GM19452 (cell line): ENCODE measurements around the gene ETV1.

Experiments used
- ATAC-seq: cut with Tn5 transposase; IDR thresholded peaks from one replicate; pipeline ENCODE4 v1.9.1; 2021; ENCODE audit not compliant: unreplicated experiment

ETV1 gene

DNA sequence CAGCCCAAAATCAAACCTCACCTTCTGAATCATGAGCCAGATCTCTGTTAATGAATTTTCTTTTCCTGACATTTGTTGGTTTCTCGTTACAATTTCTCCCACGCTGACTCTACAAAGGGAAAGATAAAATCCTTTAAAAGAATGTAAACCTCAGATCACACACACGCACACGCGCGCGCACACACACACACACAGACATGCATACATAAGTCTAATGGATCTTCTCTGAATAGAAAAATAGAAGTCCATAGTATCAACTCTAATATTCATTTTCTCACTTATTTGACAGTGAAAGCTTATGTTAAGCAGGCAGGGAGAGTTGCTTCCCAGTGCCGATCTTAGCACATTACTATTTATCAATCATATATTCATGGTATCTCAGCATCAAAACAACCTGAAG is 1.4 kb downstream of the ETV1 start:
- no peak for ATAC-seq

DNA sequence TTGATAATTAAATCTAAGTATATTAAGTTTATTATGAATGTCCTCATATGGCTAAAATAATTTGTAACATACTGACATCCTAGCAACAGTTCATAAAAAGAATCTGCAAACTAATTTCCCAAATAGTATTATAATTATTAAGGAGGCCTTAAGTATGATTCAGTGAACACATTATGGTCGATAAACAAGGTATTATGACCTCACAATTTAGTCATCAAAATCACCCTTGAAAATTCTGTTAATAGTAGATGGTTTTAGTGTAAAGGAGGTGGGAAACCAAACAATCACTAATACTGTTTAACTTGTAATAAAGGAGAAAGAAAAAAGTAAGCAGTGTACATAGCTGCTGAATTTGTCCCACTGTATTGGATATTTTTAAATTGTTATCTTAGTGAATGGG is 2.1 kb downstream of the ETV1 start:
- ATAC-seq, result no peak

DNA sequence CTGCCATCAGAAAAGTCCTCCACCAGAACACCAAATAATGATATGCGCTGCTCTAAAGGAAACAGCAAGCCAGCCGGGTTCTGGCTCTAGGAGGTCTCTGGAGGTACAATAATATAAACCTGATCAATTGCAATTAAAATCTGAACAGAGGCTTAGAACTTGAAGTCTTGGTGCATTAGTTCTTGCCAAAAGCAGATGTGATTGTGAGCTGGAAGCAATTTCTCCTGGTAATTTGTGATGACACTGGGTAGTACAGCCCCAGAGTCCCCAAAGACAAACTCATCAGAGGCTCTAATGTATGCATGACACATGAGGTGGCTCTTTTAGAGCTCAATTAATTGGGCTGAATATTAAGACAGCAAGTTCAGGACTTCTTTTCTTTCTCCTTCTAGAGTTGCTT is 3.3 kb downstream of the ETV1 start:
- no peak for ATAC-seq

DNA sequence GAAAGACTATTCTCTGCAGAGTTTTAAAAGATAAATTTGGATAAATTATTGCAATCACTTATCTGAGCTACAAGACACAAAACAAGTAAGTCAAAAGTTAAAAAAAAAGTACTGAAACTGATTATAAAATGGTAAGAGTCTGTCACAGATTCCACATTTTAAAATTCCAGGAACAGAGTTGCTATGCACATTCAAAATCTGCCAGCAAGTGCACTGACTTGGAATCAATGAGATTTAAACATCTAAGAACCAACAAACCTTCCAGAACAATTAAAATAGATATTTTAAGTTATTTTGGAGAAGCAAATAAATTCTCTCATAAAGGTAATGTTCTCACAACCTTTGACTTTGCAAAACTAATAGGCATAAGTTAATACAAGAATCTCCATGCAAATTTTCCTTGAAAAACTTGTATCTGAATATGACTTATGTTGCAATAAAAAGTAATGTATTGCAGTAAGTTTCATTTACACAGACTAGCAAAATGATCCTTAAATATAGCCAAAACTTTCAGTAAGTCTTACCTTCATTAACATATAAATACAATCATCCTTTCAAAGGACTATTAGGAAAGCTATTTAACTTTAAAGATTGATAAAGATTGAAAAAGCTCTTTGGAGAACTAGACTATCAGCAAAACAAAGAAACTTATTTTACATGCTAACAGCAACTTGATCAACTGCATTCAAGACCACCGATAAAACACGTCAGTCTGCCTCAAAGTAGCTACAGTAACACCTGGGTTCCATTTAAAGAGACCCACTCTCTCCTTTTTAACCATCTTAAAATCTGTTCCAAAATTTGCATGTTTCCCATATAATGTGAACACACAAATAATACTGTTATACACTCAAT is 4.4 kb downstream of the ETV1 start:
- ATAC-seq, result no peak

DNA sequence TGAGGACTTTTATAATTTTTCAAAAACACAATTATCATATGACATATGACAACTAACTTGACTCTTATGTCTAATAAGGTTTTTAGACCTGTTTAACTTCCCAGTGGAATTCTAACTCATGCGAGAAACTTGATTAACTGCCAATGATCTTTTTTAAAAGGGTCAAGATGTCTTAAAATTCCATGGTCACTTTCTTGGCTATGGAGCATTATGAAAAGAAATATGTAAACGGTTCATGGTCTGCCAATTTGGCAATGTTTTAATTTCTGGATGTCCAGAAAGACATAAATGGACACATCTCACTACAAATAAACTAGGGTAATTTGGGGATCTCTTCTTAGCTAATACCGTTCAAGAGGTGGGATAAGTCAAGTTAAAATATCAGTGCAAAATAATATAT is 5.4 kb downstream of the ETV1 start:
- ATAC-seq, result no peak

DNA sequence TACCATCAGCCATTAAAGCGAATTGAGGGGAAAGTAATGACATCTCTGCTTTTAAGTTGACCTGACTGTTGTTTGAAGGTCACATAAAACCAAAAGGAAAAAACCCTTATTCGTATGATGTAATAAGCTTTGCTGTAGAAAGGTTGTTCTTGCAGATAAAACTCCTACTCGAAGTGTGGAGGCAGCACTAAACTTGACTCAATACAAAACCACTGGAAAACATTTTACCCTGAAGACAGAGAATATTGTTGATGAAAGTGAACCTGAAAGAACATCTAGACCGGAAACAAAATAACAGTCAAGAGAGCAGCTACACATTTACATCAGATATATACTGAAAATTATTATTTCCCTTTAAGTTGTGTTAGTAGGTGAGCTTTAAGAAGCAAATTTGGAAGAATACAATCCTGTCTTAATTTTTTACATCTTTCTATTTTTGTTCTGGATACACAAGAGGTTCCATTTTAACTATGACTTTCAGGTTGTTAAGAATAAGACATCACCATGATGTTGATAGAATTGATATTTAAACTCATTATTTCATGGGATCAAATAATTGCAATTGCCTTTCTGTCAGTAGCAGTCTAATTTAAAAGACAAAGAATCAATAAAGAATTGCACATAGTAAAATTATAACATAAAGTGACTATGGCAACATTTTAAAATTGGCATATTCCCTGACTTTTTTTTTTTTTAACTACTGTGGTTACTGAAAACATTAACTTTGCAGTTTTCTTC is 6.4 kb downstream of the ETV1 start:
- ATAC-seq, result no peak

DNA sequence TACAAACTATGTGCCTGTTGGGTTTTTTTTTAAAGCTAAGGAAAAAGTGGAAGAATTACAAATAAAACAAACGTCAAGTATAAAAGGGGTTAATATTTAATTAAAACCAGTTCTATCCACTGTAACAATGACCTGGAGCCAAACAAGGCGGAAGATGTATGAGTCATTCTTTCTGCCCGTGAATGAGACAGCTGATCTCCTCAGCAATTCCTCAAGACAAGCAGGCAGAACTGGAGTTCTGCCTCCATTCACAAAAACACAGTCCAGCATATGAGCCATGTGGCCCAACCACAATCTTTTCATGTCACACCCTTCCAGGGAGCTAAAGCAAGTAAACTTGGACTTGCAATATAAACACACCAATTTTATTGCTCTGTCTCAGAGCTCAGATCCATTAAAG is 8.4 kb downstream of the ETV1 start:
- ATAC-seq, result no peak

DNA sequence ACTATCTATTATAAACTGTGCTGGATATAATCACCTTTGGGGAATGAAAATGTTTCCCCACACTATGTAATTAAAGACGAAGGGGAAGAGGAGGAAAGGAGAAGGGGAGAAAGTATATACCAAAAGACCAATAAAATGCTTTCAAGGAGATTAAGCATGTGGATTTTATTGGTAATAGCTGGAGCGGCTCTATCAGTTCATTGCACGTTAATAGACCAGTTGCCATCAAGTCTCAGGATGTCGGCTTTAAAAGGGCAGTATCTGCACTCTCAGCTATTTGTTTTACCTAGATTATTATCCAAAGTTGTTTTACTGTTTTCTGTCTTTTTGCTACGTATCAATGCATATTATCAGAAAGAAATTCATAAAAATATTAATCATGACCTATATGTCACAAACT is 9.0 kb downstream of the ETV1 start:
- no peak for ATAC-seq

DNA sequence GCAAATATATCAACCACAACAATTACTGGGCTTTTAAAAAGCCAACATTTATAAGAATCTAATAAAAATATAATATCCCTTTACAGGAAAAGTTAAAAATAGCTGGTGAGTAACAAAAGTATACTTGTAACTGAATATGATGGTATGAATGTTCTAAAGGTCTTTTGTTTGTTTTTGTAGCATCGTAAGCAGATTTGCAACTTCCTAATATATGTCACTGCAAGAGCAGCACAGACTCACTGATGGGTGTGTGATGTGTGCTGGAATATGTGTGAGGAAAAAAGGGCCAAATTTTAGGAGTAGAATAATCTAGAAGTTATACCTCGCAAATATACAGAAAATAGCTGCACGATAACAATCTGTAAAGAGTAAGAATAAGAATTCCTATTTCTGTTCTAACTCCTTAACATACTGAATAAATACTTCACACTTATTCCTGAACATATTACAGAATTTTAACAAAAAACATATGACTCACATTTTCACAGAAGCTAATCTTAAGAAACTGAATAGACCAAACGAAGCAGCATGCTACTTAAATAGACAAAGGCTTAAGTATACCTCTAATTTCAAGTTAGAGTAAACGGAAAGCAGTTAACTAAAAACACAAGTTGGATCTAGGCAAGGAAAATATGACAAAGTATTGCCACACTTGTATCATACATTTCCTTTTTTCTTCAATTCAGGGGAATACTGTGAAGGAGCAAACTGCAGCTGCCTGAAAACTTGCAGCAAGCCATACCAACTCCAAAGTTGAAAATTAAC is 9.6 kb downstream of the ETV1 start:
- ATAC-seq, result no peak

DNA sequence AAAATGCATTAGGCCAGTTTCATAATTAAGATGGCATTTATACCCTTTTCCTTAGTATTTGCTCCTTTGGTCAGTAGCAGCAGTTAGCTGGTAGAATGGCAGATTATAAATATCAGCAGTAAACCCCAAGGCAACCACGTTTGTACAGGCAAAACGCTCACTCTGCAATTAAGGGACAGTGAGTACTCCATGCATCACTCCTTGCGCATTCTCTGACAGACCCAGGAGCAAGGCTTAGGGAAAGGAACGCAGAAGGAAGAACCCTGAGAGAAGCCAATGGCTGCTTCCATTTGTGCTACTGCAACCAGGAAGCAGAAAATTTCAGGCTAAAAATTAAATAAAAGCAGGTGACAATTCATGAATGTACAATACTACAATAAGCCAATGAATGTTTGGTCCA is 12.9 kb downstream of the ETV1 start:
- no peak for ATAC-seq

DNA sequence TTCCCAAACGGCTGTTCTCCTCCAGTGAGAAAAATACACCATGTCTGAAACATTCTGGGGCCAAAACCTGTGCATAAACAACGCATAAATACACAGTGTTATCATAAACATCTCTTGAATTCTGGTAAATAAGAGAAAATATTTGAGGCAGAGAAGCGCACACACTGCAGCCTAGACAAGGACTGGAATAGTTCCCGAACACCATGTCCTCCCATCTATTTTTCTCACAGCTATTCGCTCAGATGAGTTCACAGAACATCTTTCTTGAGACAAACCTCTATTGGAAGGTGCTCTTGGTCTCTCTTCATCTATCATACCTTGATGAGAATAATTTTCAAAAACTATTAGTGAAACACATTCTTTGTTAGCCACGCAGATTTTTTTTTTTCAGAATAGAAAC is 24.4 kb downstream of the ETV1 start:
- no peak for ATAC-seq

DNA sequence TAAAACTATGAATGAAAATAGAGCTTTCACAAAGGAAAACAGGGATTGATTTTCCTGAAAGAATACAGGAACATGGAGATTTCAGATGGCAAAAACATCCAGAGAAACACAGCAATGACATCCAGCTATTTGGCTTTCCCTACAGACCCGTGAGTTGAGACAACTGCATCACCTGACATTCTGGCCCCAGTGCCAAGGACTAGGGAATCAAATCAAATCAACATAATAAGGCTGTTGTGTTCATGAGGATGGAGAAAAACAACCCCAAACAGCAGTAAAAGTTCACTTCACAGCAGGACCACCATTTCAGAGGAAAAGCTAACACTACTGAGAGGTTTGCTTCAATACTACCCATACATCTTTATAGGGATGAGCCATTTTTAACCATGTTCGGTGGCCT is 25.5 kb downstream of the ETV1 start:
- ATAC-seq, result no peak

DNA sequence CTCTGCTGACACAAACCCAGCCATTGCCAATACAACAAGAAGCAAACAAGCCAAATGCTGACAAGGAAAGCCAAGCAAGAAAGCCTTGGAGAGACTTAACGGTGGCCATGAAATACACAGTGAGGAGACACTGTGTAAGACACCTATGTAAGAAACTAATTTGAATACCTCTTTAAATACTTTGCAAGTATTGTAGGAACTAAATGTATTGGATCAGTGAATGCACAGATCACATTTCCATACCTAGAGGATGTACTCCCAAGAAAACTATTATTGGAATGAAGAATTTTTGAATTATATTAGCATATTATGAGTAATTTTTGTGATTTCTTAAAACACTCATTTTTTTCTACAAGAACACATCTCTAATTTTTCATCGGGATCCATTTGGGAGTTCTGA is 34.0 kb downstream of the ETV1 start:
- no peak for ATAC-seq

DNA sequence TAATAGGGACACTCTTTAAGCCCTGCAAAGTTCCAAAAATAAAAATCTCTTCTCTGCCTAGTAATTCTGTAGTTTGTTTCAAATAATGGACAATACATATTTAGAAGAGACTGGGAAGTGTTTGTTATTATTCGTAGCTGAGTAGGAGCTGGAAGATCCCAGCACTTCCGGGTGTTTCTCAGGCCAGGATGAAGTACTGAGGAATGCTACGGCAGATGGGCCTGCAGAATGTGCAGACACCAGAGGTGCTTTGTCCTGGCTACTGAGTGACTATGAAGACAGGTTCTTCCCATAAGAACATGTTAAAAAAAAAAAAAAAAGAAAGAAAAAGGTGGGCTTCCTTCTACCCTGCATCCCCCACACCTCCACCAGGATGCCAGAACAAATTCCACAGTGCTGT is 36.1 kb downstream of the ETV1 start:
- no peak for ATAC-seq

DNA sequence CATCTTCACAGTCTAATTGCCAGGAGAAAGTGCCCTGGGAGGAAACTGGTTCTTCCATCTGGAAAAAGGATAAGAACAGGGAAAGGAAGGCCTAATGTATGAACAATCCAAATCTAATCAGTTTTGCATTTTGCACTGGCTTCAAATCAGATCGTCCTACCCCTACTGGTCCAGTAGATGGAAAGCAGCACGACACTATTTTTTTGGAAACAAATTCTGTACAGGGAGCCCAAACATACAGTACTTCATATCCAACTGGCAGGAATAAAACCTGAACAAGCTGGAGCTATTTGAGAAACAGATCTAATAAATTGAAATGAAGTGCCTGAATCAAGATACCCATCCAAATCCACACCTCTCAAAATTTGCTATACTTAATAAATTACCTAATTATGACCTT is 36.5 kb downstream of the ETV1 start:
- ATAC-seq, result no peak

DNA sequence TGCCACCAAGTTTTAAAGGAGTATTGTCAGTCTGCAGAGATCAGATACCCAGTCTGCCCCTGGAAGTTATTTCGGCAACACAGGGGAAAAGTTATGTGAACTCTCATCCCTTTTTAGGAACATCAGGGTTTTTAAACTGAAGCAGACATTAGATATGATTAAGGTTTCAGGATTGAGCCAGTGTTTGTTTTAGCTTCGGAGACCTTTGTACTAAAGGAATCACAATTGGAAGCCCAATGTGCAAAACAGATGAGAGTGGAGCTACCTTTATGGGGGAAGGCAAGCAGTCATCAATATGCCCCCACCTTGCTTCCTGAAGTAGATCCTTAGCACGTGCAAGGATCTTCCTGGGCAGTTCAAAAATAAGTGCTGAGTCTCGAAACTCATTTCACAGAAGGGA is 39.5 kb downstream of the ETV1 start:
- ATAC-seq, result no peak

DNA sequence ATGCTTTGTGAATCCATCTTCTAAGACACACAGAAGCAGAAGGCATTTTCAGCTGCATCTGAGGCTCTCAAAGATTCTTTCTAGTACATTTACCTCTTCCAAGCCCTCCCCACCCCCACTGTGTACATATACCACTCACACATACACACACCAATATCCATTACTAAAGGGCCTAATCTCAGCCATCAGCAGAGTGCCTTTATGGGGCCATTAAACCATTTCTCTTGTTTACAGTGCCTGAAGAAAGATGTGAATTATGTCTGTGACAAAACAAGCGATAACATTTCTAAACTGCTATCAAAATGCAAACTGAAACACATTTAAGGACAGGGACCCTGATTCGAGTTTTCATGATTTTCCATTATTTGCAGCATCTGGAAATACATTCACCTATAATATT is 40.0 kb downstream of the ETV1 start:
- no peak for ATAC-seq

DNA sequence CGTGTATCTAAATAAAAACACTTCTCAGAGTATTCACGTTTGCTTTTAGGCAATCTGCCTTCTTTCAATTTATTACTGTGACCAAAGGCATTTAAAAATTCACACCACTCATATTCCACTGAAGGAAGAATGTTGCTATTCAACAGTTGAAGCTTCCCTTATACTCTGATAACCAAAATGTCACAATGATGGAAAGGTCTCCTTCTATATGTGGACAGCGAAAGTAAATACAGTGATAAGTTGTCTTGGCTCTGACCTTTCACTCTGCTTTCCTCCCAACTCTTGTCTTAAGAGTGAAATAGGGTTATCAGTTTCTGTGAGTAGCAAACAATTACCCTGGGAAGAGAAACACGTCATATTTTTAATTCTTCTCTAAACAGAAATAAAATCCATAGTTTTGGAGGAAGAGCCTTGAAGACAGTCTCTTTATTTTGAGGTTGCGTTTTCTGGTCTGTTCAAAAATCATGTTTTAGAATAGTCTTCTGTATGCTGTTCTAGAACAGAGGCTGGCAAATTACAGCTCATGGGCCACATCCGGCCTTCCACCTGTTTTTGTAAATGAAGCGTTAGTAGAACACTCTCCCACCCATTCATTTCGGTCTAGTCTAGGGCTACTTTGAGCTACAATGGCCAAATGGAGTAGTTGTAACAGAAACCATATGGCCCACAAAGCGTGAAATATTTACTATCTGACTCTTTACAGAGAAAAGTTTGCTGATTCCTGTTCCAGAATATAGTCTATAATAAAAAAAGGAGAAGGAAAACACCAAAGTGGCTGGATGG is 41.3 kb downstream of the ETV1 start:
- ATAC-seq, result no peak

DNA sequence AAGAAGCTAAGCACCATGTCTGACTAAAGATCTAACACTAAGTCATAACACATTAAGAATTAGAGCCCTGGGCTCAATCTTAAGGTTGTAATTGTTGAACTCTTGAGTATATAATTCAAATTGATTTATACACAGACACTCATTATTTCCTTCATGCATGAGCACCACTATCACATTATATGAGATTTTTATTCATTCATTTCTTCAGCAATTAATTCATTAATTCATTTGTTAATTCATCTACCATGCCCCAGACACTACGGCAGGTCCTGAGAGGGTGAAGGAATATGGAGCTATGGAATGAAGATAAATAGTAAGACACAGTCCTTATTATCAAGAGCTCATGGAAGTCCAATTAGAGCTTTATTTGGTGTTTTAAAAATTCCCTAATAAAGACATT is 41.9 kb downstream of the ETV1 start:
- no peak for ATAC-seq

DNA sequence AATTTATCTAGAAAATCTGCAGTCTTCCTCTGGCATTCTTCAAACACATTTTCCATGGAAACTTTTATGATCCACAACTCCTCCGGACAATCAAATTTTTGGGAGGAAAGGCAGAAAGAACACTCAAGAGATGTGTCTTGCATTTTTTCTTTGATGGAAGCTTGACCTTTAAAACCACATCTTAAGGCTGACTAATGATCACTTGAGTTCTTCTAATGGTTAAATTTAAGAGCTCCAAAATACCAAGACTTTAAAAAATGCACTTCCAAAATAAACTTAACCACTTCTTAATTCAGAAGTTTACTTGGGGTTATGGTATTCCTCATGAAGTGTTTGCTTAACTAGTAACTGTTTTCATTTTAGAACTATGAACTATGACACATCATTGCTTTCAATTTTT is 43.3 kb downstream of the ETV1 start:
- ATAC-seq, result no peak

DNA sequence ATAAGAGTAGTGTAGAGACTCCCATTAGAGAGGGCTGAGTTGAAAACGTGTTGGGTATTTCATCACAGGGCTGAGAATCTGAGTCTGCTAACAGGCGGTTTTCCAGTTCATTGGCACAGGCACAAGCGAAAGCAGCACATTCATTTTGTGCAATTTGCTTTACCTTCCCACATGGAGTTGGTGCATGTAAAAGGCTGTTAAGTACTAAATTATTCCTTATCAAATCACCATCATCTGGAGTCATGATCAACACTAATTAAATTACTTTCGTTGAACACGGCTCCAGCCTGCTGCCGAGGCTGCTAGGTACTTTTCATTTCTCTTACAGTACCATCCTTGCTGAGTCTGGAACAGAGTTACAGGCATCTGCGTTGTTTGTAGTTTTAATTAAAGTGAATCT is 43.8 kb downstream of the ETV1 start:
- ATAC-seq, result no peak
